ENCODE results near the gene PTDSS2.

Gene PTDSS2

GRCh38 chr11:486189-486588 is 36.1 kb downstream of the PTDSS2 start:
- Histone ChIP-seq H2AK5ac (ENCODE audit: low read length, severe bottlenecking) (no peak overlapping the region), H2BK12ac (ENCODE audit: low read length in 2 of 2) (no peak overlapping the region), H2BK5ac (ENCODE audit: low read depth, low read length, poor library complexity, severe bottlenecking) (no peak overlapping the region), H3K9ac (ENCODE audit: low read length) (no peak overlapping the region), H2BK15ac (ENCODE audit: low read depth, poor library complexity, severe bottlenecking) (no peak overlapping the region), H3K14ac (ENCODE audit: low read length in 2 of 2) (no peak overlapping the region), H3K4me1 (ENCODE audit: control insufficient read depth, insufficient read depth, low read depth, low read length) (peaks cover 11% of the 10 kb centered on the region), H4K8ac (ENCODE audit: low read length) (no peak overlapping the region), H2BK120ac (ENCODE audit: low read depth, low read length) (no peak overlapping the region), H3K18ac (ENCODE audit: low read depth in 1 of 2, low read length in 2 of 2) (no peak overlapping the region), H3K9me3 (ENCODE audit: control insufficient read depth, low read length) (no peaks in the 10 kb centered on the region), H2AFZ (ENCODE audit: low read depth, low read length) (no peak overlapping the region), H3K4me2 (ENCODE audit: low read length, poor library complexity, severe bottlenecking) (no peak overlapping the region), H3K4me3 (ENCODE audit: insufficient read depth in 1 of 2, low read depth in 1 of 2, low read length in 2 of 2) (no peak overlapping the region), H4K91ac (ENCODE audit: low read length) (no peak overlapping the region), H3K79me1 (replicated peaks; ENCODE audit: low read length, poor library complexity, severe bottlenecking) (peaks cover 29% of the 10 kb centered on the region), H3K36me3 (ENCODE audit: control insufficient read depth in 1 of 2, insufficient read depth in 2 of 2, low read depth in 1 of 2, low read length in 2 of 2) (peaks cover 15 to 63% of the 10 kb centered on the region in 2 experiments), H3K23ac (ENCODE audit: low read length in 2 of 2) (no peak overlapping the region), H3K27ac (ENCODE audit: low read length, poor library complexity, severe bottlenecking) (no peak overlapping the region), H3K27me3 (ENCODE audit: control insufficient read depth in 1 of 2, insufficient read depth in 1 of 2, low read length in 2 of 2) (no peaks in the 10 kb centered on the region), H3K4ac (ENCODE audit: low read depth in 1 of 2, low read length in 2 of 2) (no peak overlapping the region)
- WGBS: 98% methylated on average over 23 of the region's 23 CpGs
- DNase-seq: no peak

- Histone ChIP-seq H3K4me1 (ENCODE audit: control insufficient read depth, insufficient read depth, low read depth, low read length) (peaks cover 13% of the 10 kb centered on the region), H3K23ac (ENCODE audit: low read length in 2 of 2) (no peak overlapping the region), H2BK15ac (ENCODE audit: low read depth, poor library complexity, severe bottlenecking) (no peak overlapping the region), H3K36me3 (ENCODE audit: control insufficient read depth in 1 of 2, insufficient read depth in 2 of 2, low read depth in 1 of 2, low read length in 2 of 2) (peaks cover 15 to 67% of the 10 kb centered on the region in 2 experiments), H3K14ac (ENCODE audit: low read length in 2 of 2) (no peak overlapping the region), H2BK120ac (ENCODE audit: low read depth, low read length) (no peak overlapping the region), H3K4me3 (ENCODE audit: insufficient read depth in 1 of 2, low read depth in 1 of 2, low read length in 2 of 2) (no peak overlapping the region), H2AK5ac (ENCODE audit: low read length, severe bottlenecking) (no peak overlapping the region), H3K18ac (ENCODE audit: low read depth in 1 of 2, low read length in 2 of 2) (no peak overlapping the region), H3K9me3 (ENCODE audit: control insufficient read depth, low read length) (no peaks in the 10 kb centered on the region), H3K79me1 (replicated peaks; ENCODE audit: low read length, poor library complexity, severe bottlenecking) (peaks cover 29% of the 10 kb centered on the region), H3K4ac (ENCODE audit: low read depth in 1 of 2, low read length in 2 of 2) (no peak overlapping the region), H4K91ac (ENCODE audit: low read length) (no peak overlapping the region), H3K4me2 (ENCODE audit: low read length, poor library complexity, severe bottlenecking) (no peak overlapping the region), H2BK12ac (ENCODE audit: low read length in 2 of 2) (no peak overlapping the region), H2BK5ac (ENCODE audit: low read depth, low read length, poor library complexity, severe bottlenecking) (no peak overlapping the region), H4K8ac (ENCODE audit: low read length) (no peak overlapping the region), H3K27me3 (ENCODE audit: control insufficient read depth in 1 of 2, insufficient read depth in 1 of 2, low read length in 2 of 2) (no peaks in the 10 kb centered on the region), H3K27ac (ENCODE audit: low read length, poor library complexity, severe bottlenecking) (no peak overlapping the region), H2AFZ (ENCODE audit: low read depth, low read length) (no peak overlapping the region), H3K9ac (ENCODE audit: low read length) (no peak overlapping the region)
- 97% methylated on average over 22 of the region's 22 CpGs for WGBS
- no peak for DNase-seq
Measured at GRCh38 chr11:487571-488021, 37.5 kb downstream of the PTDSS2 start.

GRCh38 chr11:488062-488461 is 38.0 kb downstream of the PTDSS2 start:
- no peak overlapping the region for H2AFZ ChIP-seq (ENCODE audit: low read depth, low read length)
- no peak overlapping the region for H2AK5ac ChIP-seq (ENCODE audit: low read length, severe bottlenecking)
- H3K36me3 ChIP-seq (ENCODE audit: control insufficient read depth in 1 of 2, insufficient read depth in 2 of 2, low read depth in 1 of 2, low read length in 2 of 2): peaks cover 19 to 71% of the 10 kb centered on the region in 2 experiments
- 97% methylated on average over 25 of the region's 25 CpGs for WGBS
- no peak for DNase-seq
- H2BK5ac ChIP-seq (ENCODE audit: low read depth, low read length, poor library complexity, severe bottlenecking): no peak overlapping the region
- H3K27ac ChIP-seq (ENCODE audit: low read length, poor library complexity, severe bottlenecking): no peak overlapping the region
- H3K4me1 ChIP-seq (ENCODE audit: control insufficient read depth, insufficient read depth, low read depth, low read length): peaks cover 18% of the 10 kb centered on the region
- H3K4ac ChIP-seq (ENCODE audit: low read depth in 1 of 2, low read length in 2 of 2): no peak overlapping the region
- no peak overlapping the region for H2BK120ac ChIP-seq (ENCODE audit: low read depth, low read length)
- H3K18ac ChIP-seq (ENCODE audit: low read depth in 1 of 2, low read length in 2 of 2): no peak overlapping the region
- no peak overlapping the region for H2BK15ac ChIP-seq (ENCODE audit: low read depth, poor library complexity, severe bottlenecking)
- no peak overlapping the region for H2BK12ac ChIP-seq (ENCODE audit: low read length in 2 of 2)
- H3K9ac ChIP-seq (ENCODE audit: low read length): no peak overlapping the region
- no peak overlapping the region for H3K4me3 ChIP-seq (ENCODE audit: insufficient read depth in 1 of 2, low read depth in 1 of 2, low read length in 2 of 2)
- no peak overlapping the region for H4K91ac ChIP-seq (ENCODE audit: low read length)
- no peaks in the 10 kb centered on the region for H3K27me3 ChIP-seq (ENCODE audit: control insufficient read depth in 1 of 2, insufficient read depth in 1 of 2, low read length in 2 of 2)
- no peak overlapping the region for H3K14ac ChIP-seq (ENCODE audit: low read length in 2 of 2)
- H4K8ac ChIP-seq (ENCODE audit: low read length): no peak overlapping the region
- H3K23ac ChIP-seq (ENCODE audit: low read length in 2 of 2): no peak overlapping the region
- peaks cover 29% of the 10 kb centered on the region for H3K79me1 ChIP-seq (replicated peaks; ENCODE audit: low read length, poor library complexity, severe bottlenecking)
- no peaks in the 10 kb centered on the region for H3K9me3 ChIP-seq (ENCODE audit: control insufficient read depth, low read length)
- no peak overlapping the region for H3K4me2 ChIP-seq (ENCODE audit: low read length, poor library complexity, severe bottlenecking)

- no peak overlapping the region for H2BK120ac ChIP-seq (ENCODE audit: low read depth, low read length)
- H2AFZ ChIP-seq (ENCODE audit: low read depth, low read length): no peak overlapping the region
- H2AK5ac ChIP-seq (ENCODE audit: low read length, severe bottlenecking): no peak overlapping the region
- no peak overlapping the region for H3K9ac ChIP-seq (ENCODE audit: low read length)
- DNase-seq: no peak
- peaks cover 23 to 74% of the 10 kb centered on the region in 2 experiments for H3K36me3 ChIP-seq (ENCODE audit: control insufficient read depth in 1 of 2, insufficient read depth in 2 of 2, low read depth in 1 of 2, low read length in 2 of 2)
- H2BK12ac ChIP-seq (ENCODE audit: low read length in 2 of 2): no peak overlapping the region
- no peak overlapping the region for H2BK15ac ChIP-seq (ENCODE audit: low read depth, poor library complexity, severe bottlenecking)
- 96% methylated on average over 19 of the region's 19 CpGs for WGBS
- H2BK5ac ChIP-seq (ENCODE audit: low read depth, low read length, poor library complexity, severe bottlenecking): no peak overlapping the region
- no peak overlapping the region for H3K4me2 ChIP-seq (ENCODE audit: low read length, poor library complexity, severe bottlenecking)
- no peaks in the 10 kb centered on the region for H3K9me3 ChIP-seq (ENCODE audit: control insufficient read depth, low read length)
- H3K4ac ChIP-seq (ENCODE audit: low read depth in 1 of 2, low read length in 2 of 2): no peak overlapping the region
- peaks cover 29% of the 10 kb centered on the region for H3K79me1 ChIP-seq (replicated peaks; ENCODE audit: low read length, poor library complexity, severe bottlenecking)
- no peak overlapping the region for H3K14ac ChIP-seq (ENCODE audit: low read length in 2 of 2)
- no peak overlapping the region for H4K8ac ChIP-seq (ENCODE audit: low read length)
- no peak overlapping the region for H4K91ac ChIP-seq (ENCODE audit: low read length)
- H3K4me1 ChIP-seq (ENCODE audit: control insufficient read depth, insufficient read depth, low read depth, low read length): peaks cover 19% of the 10 kb centered on the region
- H3K27ac ChIP-seq (ENCODE audit: low read length, poor library complexity, severe bottlenecking): no peak overlapping the region
- no peak overlapping the region for H3K23ac ChIP-seq (ENCODE audit: low read length in 2 of 2)
- H3K27me3 ChIP-seq (ENCODE audit: control insufficient read depth in 1 of 2, insufficient read depth in 1 of 2, low read length in 2 of 2): no peaks in the 10 kb centered on the region
- no peak overlapping the region for H3K4me3 ChIP-seq (ENCODE audit: insufficient read depth in 1 of 2, low read depth in 1 of 2, low read length in 2 of 2)
- no peak overlapping the region for H3K18ac ChIP-seq (ENCODE audit: low read depth in 1 of 2, low read length in 2 of 2)
Measured at GRCh38 chr11:488579-488978, 38.5 kb downstream of the PTDSS2 start.
